ENCODE measurements around the gene PTPRA.

The PTPRA gene

DNA sequence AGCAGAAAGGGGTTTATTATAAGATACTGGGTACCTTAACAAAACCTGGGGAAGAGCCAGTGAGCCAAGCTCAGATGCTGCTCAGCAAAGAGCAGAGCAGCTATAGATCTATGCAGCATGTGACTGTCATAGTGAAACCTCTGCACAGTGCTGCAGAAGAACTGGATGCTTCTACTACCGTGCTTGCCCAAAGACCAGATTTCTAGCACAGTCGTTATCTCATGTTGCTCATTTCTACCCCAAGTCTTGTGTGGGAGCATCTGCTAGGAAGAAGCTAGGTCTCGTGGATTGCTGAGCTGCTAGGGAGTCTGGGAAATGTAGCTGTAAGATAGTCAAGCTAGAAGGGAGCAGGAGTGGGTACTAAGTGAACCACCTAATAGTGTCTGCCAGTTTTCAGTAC lies 138.5 kb downstream of the PTPRA start:
- TF ChIP-seq TSHZ2 (CRISPR knock-in tag; IDR thresholded peaks at IDR 0.05) (no peak), ARNTL (CRISPR knock-in tag; IDR thresholded peaks at IDR 0.05; ENCODE audit: borderline replicate concordance, low read depth) (no peak), ZNF8 (CRISPR knock-in tag; IDR thresholded peaks at IDR 0.05) (no peak), TOX (CRISPR knock-in tag; IDR thresholded peaks at IDR 0.05; ENCODE audit: borderline replicate concordance) (no peak), ZNF565 (CRISPR knock-in tag; conservative IDR thresholded peaks at IDR 0.05; ENCODE audit: low read depth) (no peak), SNAI2 (CRISPR knock-in tag; IDR thresholded peaks at IDR 0.05) (no peak), PPARA (CRISPR knock-in tag; IDR thresholded peaks at IDR 0.05; ENCODE audit: borderline replicate concordance) (no peak), ESRRG (CRISPR knock-in tag; IDR thresholded peaks at IDR 0.05) (no peak), ZFP3 (CRISPR knock-in tag; IDR thresholded peaks at IDR 0.05) (no peak), BACH2 (CRISPR knock-in tag; IDR thresholded peaks at IDR 0.05; ENCODE audit: borderline replicate concordance) (no peak)
- TF ChIP-seq, protein P1, sequence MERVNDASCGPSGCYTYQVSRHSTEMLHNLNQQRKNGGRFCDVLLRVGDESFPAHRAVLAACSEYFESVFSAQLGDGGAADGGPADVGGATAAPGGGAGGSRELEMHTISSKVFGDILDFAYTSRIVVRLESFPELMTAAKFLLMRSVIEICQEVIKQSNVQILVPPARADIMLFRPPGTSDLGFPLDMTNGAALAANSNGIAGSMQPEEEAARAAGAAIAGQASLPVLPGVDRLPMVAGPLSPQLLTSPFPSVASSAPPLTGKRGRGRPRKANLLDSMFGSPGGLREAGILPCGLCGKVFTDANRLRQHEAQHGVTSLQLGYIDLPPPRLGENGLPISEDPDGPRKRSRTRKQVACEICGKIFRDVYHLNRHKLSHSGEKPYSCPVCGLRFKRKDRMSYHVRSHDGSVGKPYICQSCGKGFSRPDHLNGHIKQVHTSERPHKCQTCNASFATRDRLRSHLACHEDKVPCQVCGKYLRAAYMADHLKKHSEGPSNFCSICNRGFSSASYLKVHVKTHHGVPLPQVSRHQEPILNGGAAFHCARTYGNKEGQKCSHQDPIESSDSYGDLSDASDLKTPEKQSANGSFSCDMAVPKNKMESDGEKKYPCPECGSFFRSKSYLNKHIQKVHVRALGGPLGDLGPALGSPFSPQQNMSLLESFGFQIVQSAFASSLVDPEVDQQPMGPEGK (CRISPR knock-in tag; IDR thresholded peaks at IDR 0.05; ENCODE audit: borderline replicate concordance), result no peak
- peak; percentile 27; the same call in 1 of the 3 replicates for ATAC-seq

GRCh38 chr20:3013771-3014170 lies 140.5 kb downstream of the PTPRA start:
- no peak for TF ChIP-seq ZFP3 (CRISPR knock-in tag; IDR thresholded peaks at IDR 0.05)
- TF ChIP-seq RARB (CRISPR knock-in tag; IDR thresholded peaks at IDR 0.05), result no peak
- no peak for TF ChIP-seq BACH2 (CRISPR knock-in tag; IDR thresholded peaks at IDR 0.05; ENCODE audit: borderline replicate concordance)
- no peak for ATAC-seq

GRCh38 chr20:3014179-3014578 lies 140.9 kb downstream of the PTPRA start:
- no peak for ATAC-seq

More at GRCh38 chr20:3014179-3014578, 140.9 kb downstream of the PTPRA start:
- TF ChIP-seq ZC3H10 (CRISPR knock-in tag; IDR thresholded peaks at IDR 0.05) (no peak), TCF4 (CRISPR knock-in tag; IDR thresholded peaks at IDR 0.05; ENCODE audit: borderline replicate concordance) (no peak), ARNTL (CRISPR knock-in tag; IDR thresholded peaks at IDR 0.05; ENCODE audit: borderline replicate concordance, low read depth) (no peak), ZFP30 (CRISPR knock-in tag; IDR thresholded peaks at IDR 0.05) (no peak), ZNF565 (CRISPR knock-in tag; conservative IDR thresholded peaks at IDR 0.05; ENCODE audit: low read depth) (no peak), ISL1 (CRISPR knock-in tag; IDR thresholded peaks at IDR 0.05) (no peak), BACH2 (CRISPR knock-in tag; IDR thresholded peaks at IDR 0.05; ENCODE audit: borderline replicate concordance) (no peak), GLIS3 (CRISPR knock-in tag; IDR thresholded peaks at IDR 0.05) (no peak), CSDC2 (CRISPR knock-in tag; IDR thresholded peaks at IDR 0.05) (no peak), TSHZ2 (CRISPR knock-in tag; IDR thresholded peaks at IDR 0.05) (no peak), ZNF70 (CRISPR knock-in tag; IDR thresholded peaks at IDR 0.05) (no peak), TOX (CRISPR knock-in tag; IDR thresholded peaks at IDR 0.05; ENCODE audit: borderline replicate concordance) (no peak), ZNF8 (CRISPR knock-in tag; IDR thresholded peaks at IDR 0.05) (no peak), SNAI2 (CRISPR knock-in tag; IDR thresholded peaks at IDR 0.05) (no peak), ZFP3 (CRISPR knock-in tag; IDR thresholded peaks at IDR 0.05) (no peak), RARB (CRISPR knock-in tag; IDR thresholded peaks at IDR 0.05) (no peak), OSR1 (CRISPR knock-in tag; IDR thresholded peaks at IDR 0.05) (no peak)
- TF ChIP-seq, protein P2, sequence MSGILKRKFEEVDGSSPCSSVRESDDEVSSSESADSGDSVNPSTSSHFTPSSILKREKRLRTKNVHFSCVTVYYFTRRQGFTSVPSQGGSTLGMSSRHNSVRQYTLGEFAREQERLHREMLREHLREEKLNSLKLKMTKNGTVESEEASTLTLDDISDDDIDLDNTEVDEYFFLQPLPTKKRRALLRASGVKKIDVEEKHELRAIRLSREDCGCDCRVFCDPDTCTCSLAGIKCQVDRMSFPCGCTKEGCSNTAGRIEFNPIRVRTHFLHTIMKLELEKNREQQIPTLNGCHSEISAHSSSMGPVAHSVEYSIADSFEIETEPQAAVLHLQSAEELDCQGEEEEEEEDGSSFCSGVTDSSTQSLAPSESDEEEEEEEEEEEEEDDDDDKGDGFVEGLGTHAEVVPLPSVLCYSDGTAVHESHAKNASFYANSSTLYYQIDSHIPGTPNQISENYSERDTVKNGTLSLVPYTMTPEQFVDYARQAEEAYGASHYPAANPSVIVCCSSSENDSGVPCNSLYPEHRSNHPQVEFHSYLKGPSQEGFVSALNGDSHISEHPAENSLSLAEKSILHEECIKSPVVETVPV (CRISPR knock-in tag; IDR thresholded peaks at IDR 0.05), result no peak
- TF ChIP-seq, protein P3, sequence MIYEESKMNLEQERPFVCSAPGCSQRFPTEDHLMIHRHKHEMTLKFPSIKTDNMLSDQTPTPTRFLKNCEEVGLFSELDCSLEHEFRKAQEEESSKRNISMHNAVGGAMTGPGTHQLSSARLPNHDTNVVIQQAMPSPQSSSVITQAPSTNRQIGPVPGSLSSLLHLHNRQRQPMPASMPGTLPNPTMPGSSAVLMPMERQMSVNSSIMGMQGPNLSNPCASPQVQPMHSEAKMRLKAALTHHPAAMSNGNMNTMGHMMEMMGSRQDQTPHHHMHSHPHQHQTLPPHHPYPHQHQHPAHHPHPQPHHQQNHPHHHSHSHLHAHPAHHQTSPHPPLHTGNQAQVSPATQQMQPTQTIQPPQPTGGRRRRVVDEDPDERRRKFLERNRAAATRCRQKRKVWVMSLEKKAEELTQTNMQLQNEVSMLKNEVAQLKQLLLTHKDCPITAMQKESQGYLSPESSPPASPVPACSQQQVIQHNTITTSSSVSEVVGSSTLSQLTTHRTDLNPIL (CRISPR knock-in tag; IDR thresholded peaks at IDR 0.05; ENCODE audit: low read depth), result no peak
- TF ChIP-seq, protein P4, sequence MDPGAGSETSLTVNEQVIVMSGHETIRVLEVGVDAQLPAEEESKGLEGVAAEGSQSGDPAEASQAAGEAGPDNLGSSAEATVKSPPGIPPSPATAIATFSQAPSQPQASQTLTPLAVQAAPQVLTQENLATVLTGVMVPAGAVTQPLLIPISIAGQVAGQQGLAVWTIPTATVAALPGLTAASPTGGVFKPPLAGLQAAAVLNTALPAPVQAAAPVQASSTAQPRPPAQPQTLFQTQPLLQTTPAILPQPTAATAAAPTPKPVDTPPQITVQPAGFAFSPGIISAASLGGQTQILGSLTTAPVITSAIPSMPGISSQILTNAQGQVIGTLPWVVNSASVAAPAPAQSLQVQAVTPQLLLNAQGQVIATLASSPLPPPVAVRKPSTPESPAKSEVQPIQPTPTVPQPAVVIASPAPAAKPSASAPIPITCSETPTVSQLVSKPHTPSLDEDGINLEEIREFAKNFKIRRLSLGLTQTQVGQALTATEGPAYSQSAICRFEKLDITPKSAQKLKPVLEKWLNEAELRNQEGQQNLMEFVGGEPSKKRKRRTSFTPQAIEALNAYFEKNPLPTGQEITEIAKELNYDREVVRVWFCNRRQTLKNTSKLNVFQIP (CRISPR knock-in tag; IDR thresholded peaks at IDR 0.05; ENCODE audit: borderline replicate concordance, low read depth), result no peak

Measured in SK-N-SH treated with all-trans-retinoic acid at 6 μM for 48 hours (cell line).